GM12891 (cell line): ENCODE results near the gene CADPS.

ENCODE experiments used
- POLR2A ChIP-seq: IDR thresholded peaks from 2 replicates; pipeline ENCODE4 v1.6.1; 2011; ENCODE audit warnings: low read depth, low read length, control low read depth
- POLR2AphosphoS5 ChIP-seq: IDR thresholded peaks from 2 replicates; pipeline ENCODE4 v1.6.1; 2011; ENCODE audit warnings: low read depth, low read length, control low read depth
- TAF1 ChIP-seq: IDR thresholded peaks from 2 replicates; pipeline ENCODE4 v1.6.1; 2011; ENCODE audit warnings: low read depth, low read length, control low read depth

GRCh38 chr3:62653796-62654195 lies 221.4 kb downstream of the CADPS start:
- TF ChIP-seq POLR2AphosphoS5 (no peak), POLR2A (no peak), TAF1 (no peak)
